IMR-90 (cell line): ENCODE measurements around the gene CDH22. TPM values are rescaled to one million over a fixed set of nuclear protein-coding genes. Genes with fewer than 3 reads are reported as not detected.

Experiments used
- ATAC-seq: fragments of 200-7000 bp; cut with Tn5 transposase; 2 replicates; pipeline ENCODE4 v1.9.1; 2020; ENCODE audit warnings: low read depth, mild to moderate bottlenecking, moderate library complexity
- BruUV-seq: library from RNA; stranded (reverse); fragments of 400-500 nt; replicated peaks from 2 replicates; lab custom pipeline; 2021; lab: Mats Ljungman, UMichigan
- CTCF ChIA-PET: fragments of 300-600 bp; formaldehyde crosslinking; extraction: SDS; loops from one replicate; lab custom pipeline; 2021; ENCODE audit warnings: antibody characterized with exemption; lab: Yijun Ruan, JAX
- POLR2A ChIA-PET: fragments of 300-600 bp; sonication (Branson Sonifier 250); formaldehyde crosslinking; loops from one replicate; lab custom pipeline; 2022; ENCODE audit warnings: antibody characterized with exemption; ENCODE audit not compliant: unreplicated experiment; lab: Charles Lee
- DNase-seq: peaks from one replicate; pipeline ENCODE4 v3.0.0; 2013
- H2AFZ ChIP-seq: replicated peaks from 2 replicates; pipeline ENCODE3; 2013; ENCODE audit warnings: low read length, mild to moderate bottlenecking; ENCODE audit not compliant: poor library complexity
- H2AK5ac ChIP-seq: 2 replicates; pipeline ENCODE4 v1.6.1; 2013; ENCODE audit warnings: low read depth, low read length, inconsistent platforms
- H2AK9ac ChIP-seq: replicated peaks from 2 replicates; pipeline ENCODE3; 2013; ENCODE audit warnings: mild to moderate bottlenecking, low read depth, low read length, moderate library complexity; ENCODE audit not compliant: poor library complexity
- H2BK120ac ChIP-seq: 2 replicates; pipeline ENCODE4 v1.6.1; 2013; ENCODE audit warnings: low read depth, low read length, inconsistent platforms
- H2BK15ac ChIP-seq: 3 replicates; pipeline ENCODE4 v1.6.1; 2013; ENCODE audit warnings: low read depth, low read length, inconsistent platforms
- H2BK20ac ChIP-seq: 2 replicates; pipeline ENCODE4 v1.6.1; 2013; ENCODE audit warnings: low read depth, mild to moderate bottlenecking, inconsistent platforms, low read length, moderate library complexity
- H2BK5ac ChIP-seq: 2 replicates; pipeline ENCODE4 v1.6.1; 2013; ENCODE audit warnings: mild to moderate bottlenecking, low read depth, low read length, inconsistent platforms; ENCODE audit not compliant: poor library complexity, severe bottlenecking
- H3K14ac ChIP-seq: replicated peaks from 2 replicates; pipeline ENCODE4 v1.6.1; 2013; ENCODE audit warnings: low read depth, low read length, inconsistent platforms
- H3K18ac ChIP-seq: 2 replicates; pipeline ENCODE4 v1.6.1; 2013; ENCODE audit warnings: low read depth, low read length, control low read depth
- H3K23ac ChIP-seq: 2 replicates; pipeline ENCODE4 v1.6.1; 2013; ENCODE audit warnings: low read depth, low read length, inconsistent platforms
- H3K27ac ChIP-seq: 2 replicates; pipeline ENCODE4 v1.5.1; 2013; ENCODE audit warnings: mild to moderate bottlenecking, control low read depth, low read length; ENCODE audit not compliant: insufficient read depth
- H3K27me3 ChIP-seq: 2 replicates; pipeline ENCODE4 v1.6.1; 2013; ENCODE audit warnings: low read length; ENCODE audit not compliant: control insufficient read depth, insufficient read depth
- H3K36me3 ChIP-seq: 2 replicates; pipeline ENCODE4 v1.6.1; 2013; ENCODE audit warnings: low read length, mixed read lengths; ENCODE audit not compliant: control insufficient read depth, insufficient read depth
- H3K4ac ChIP-seq: 2 replicates; pipeline ENCODE4 v1.6.1; 2013; ENCODE audit warnings: low read depth, low read length, inconsistent platforms
- H3K4me1 ChIP-seq: 2 replicates; pipeline ENCODE4 v1.6.1; 2013; ENCODE audit warnings: low read length, mixed read lengths; ENCODE audit not compliant: control insufficient read depth, insufficient read depth
- H3K4me2 ChIP-seq: 2 replicates; pipeline ENCODE4 v1.6.1; 2013; ENCODE audit warnings: low read depth, mild to moderate bottlenecking, control low read depth, low read length, moderate library complexity
- H3K4me3 ChIP-seq: 2 replicates; pipeline ENCODE4 v1.5.1; 2013; ENCODE audit warnings: low read depth, mild to moderate bottlenecking, control low read depth, low read length, moderate library complexity; ENCODE audit not compliant: insufficient read depth
- H3K56ac ChIP-seq: 2 replicates; pipeline ENCODE4 v1.6.1; 2013; ENCODE audit warnings: low read length, inconsistent platforms; ENCODE audit not compliant: insufficient read depth; ENCODE audit errors: extremely low read depth
- H3K79me1 ChIP-seq, 2 experiments: 2 replicates each; pipeline ENCODE4 v1.6.1; 2013; ENCODE audit warnings: low read length in 2 of 2, inconsistent platforms in 1 of 2, low read depth in 1 of 2
- H3K9ac ChIP-seq: 2 replicates; pipeline ENCODE4 v1.6.1; 2013; ENCODE audit warnings: low read depth, low read length, control low read depth
- H3K9me1 ChIP-seq: 2 replicates; pipeline ENCODE4 v1.6.1; 2013; ENCODE audit warnings: low read length, inconsistent platforms; ENCODE audit not compliant: insufficient read depth
- H3K9me3 ChIP-seq: 2 replicates; pipeline ENCODE4 v1.6.1; 2013; ENCODE audit warnings: low read length; ENCODE audit not compliant: control insufficient read depth, insufficient read depth
- H4K20me1 ChIP-seq: 2 replicates; pipeline ENCODE4 v1.6.1; 2013; ENCODE audit warnings: low read length, inconsistent platforms; ENCODE audit not compliant: insufficient read depth
- H4K5ac ChIP-seq: 2 replicates; pipeline ENCODE4 v1.6.1; 2013; ENCODE audit warnings: mild to moderate bottlenecking, low read depth, low read length, control low read depth
- H4K8ac ChIP-seq, 2 experiments: 2 replicates each; pipeline ENCODE4 v1.6.1; 2013; ENCODE audit warnings: low read depth in 2 of 2, low read length in 2 of 2, control low read depth in 1 of 2, inconsistent platforms in 1 of 2
- H4K91ac ChIP-seq: 2 replicates; pipeline ENCODE4 v1.6.1; 2013; ENCODE audit warnings: low read depth, low read length, inconsistent platforms; ENCODE audit not compliant: insufficient read depth
- BHLHE40 ChIP-seq: fragments of 150-350 bp; IDR thresholded peaks from 2 replicates; pipeline ENCODE4 v1.6.1; 2016; ENCODE audit warnings: mild to moderate bottlenecking, low read depth, low read length
- CEBPB ChIP-seq: IDR thresholded peaks from 2 replicates; pipeline ENCODE4 v1.6.1; 2012; ENCODE audit warnings: low read depth, low read length, improper control_type of control experiment
- CHD1 ChIP-seq: IDR thresholded peaks from 2 replicates; pipeline ENCODE4 v1.6.1; 2012; ENCODE audit warnings: low read depth, low read length, improper control_type of control experiment
- ELK1 ChIP-seq: fragments of 150-350 bp; IDR thresholded peaks from 2 replicates; pipeline ENCODE4 v1.6.1; 2016; ENCODE audit warnings: low read depth, mild to moderate bottlenecking, low read length, moderate library complexity, borderline replicate concordance
- FOS ChIP-seq: fragments of 150-350 bp; IDR thresholded peaks from 2 replicates; pipeline ENCODE4 v1.6.1; 2016; ENCODE audit warnings: low read depth, low read length
- MAFK ChIP-seq: IDR thresholded peaks from 2 replicates; pipeline ENCODE4 v1.6.1; 2012; ENCODE audit warnings: low read depth, low read length, improper control_type of control experiment
- MAZ ChIP-seq: IDR thresholded peaks from 2 replicates; pipeline ENCODE4 v1.6.1; 2012; ENCODE audit warnings: low read depth, mild to moderate bottlenecking, low read length, improper control_type of control experiment, moderate library complexity, borderline replicate concordance
- MXI1 ChIP-seq: IDR thresholded peaks from 2 replicates; pipeline ENCODE4 v1.6.1; 2012; ENCODE audit warnings: low read depth, mild to moderate bottlenecking, low read length, moderate library complexity, borderline replicate concordance
- NFE2L2 ChIP-seq: fragments of 150-350 bp; IDR thresholded peaks from 2 replicates; pipeline ENCODE4 v1.6.1; 2016; ENCODE audit warnings: low read depth, mild to moderate bottlenecking, low read length
- POLR2A ChIP-seq: IDR thresholded peaks from 2 replicates; pipeline ENCODE4 v1.6.1; 2012; ENCODE audit warnings: mild to moderate bottlenecking, low read depth, low read length
- RCOR1 ChIP-seq: IDR thresholded peaks from 2 replicates; pipeline ENCODE4 v1.6.1; 2012; ENCODE audit warnings: mild to moderate bottlenecking, low read length, improper control_type of control experiment; ENCODE audit not compliant: insufficient replicate concordance
- RFX5 ChIP-seq: IDR thresholded peaks from 2 replicates; pipeline ENCODE4 v1.8.0; 2012; ENCODE audit warnings: low read depth, mild to moderate bottlenecking, low read length, moderate library complexity
- SMC3 ChIP-seq: fragments of 150-350 bp; IDR thresholded peaks from 2 replicates; pipeline ENCODE4 v1.6.1; 2016; ENCODE audit warnings: low read depth, mild to moderate bottlenecking, antibody characterized with exemption, low read length, moderate library complexity
- USF2 ChIP-seq: fragments of 150-350 bp; IDR thresholded peaks from 2 replicates; pipeline ENCODE4 v1.6.1; 2017; ENCODE audit warnings: mild to moderate bottlenecking, antibody characterized with exemption, low read length, low read depth
- WGBS, 2 experiments: methylation state at CpG; one replicate each; pipeline versions ENCODE4 v1.1.5 to v1.1.7; 2013; ENCODE audit warnings: missing lambda C conversion rate in 2 of 2; ENCODE audit not compliant: insufficient read length in 1 of 2; ENCODE audit errors: extremely low coverage in 2 of 2; 5-methylcytosine and 5-hydroxymethylcytosine counted together
- dilution Hi-C: fragments of 300-500 bp; cut with HindIII; formaldehyde crosslinking; loops from one replicate; pipeline ENCODE4 v1.14.3; 2018; ENCODE audit warnings: low sequenced_read_pairs; ENCODE audit not compliant: unreplicated experiment
- in situ Hi-C: fragments of 300-500 bp; cut with MboI; formaldehyde crosslinking; loops from 3 replicates; pipeline ENCODE4 v1.14.3; 2019; ENCODE audit warnings: low sequenced_read_pairs, inconsistent platforms, mixed read lengths
- intact Hi-C: fragments of 100-400 bp; cut with micrococcal nuclease; formaldehyde crosslinking; loops from 2 replicates; pipeline ENCODE4 v1.10.0; 2022
- polyA plus RNA-seq, 3 experiments: library from polyadenylated mRNA; depleted of rRNA; stranded (reverse); fragments of >200 nt; gene quantifications; 2 replicates each; pipeline ENCODE4 v1.2.3, GENCODE V29; 2012; ENCODE audit warnings: low replicate concordance in 1 of 3
- total RNA-seq: library from RNA; depleted of rRNA; stranded (reverse); fragments of >200 nt; gene quantifications from 2 replicates; pipeline ENCODE4 v1.2.3, GENCODE V29; 2012
- TF ChIP-seq, protein P1 (sequence below): conservative IDR thresholded peaks from 2 replicates; pipeline ENCODE4 v1.5.1; 2012; ENCODE audit warnings: mild to moderate bottlenecking, low read depth, low read length, improper control_type of control experiment

CDH22 gene
- total and polyA plus RNA-seq, 2 of the 4 experiments (the other 2 are of a cell fraction), result not detected

DNA sequence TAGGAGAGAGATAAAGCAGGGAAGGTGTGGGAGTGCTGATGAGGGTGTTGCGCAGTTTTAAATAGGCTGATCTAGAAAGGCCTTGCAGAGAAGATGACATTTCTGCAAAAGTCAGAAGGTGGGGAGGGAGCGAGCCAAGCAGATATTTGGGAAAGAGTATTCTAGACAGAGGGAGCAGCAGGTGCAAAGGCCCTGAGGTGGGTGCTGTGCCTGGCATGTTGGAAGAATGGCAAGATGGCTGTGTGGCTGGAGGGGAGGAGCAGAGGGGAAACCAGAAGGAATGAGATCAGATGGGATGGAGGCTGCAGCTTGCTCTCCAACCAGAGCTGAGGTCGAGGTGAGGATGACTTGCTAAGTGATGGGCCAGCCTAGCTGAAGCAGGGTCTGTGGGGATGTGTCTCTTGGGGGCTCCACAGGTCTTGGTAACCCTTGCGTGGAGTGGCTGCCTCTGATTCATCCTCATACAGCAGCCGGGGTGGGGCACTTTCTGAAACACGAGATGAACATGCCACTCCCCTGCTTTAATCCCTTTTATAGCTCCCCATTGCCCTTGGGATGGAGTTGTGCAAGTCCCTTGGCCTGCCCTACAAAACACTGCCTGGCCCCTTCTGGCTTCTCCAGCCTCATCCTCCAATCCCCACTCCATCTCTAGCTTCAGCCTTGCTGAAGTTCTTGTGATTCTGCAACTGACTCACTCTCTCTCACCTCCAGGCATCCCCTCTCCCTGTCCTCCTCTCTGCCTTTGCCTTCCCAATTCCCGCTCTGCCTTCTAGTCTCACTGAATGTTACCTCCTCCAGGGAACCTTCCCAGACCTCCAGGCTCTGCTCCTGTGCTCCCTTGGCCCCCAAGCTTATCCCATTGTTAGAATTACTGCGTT, 94.1 kb downstream of the CDH22 start:
- Histone ChIP-seq H3K9me1 (no peaks in the 10 kb centered on the region), H2AFZ (no peak overlapping the region), H3K9me3 (no peaks in the 10 kb centered on the region), H3K27ac (no peak overlapping the region), H2BK20ac (no peak overlapping the region), H2BK120ac (no peak overlapping the region), H2BK5ac (no peak overlapping the region), H3K4me2 (no peak overlapping the region), H3K4me3 (no peak overlapping the region), H3K9ac (no peak overlapping the region), H3K23ac (no peak overlapping the region), H3K79me1 (no peaks in the 10 kb centered on the region), H3K4me1 (no peaks in the 10 kb centered on the region), H2AK9ac (no peak overlapping the region), H3K18ac (no peak overlapping the region), H3K27me3 (peaks cover 34% of the 10 kb centered on the region), H4K91ac (no peak overlapping the region), H2BK15ac (no peak overlapping the region), H3K56ac (no peak overlapping the region), H3K14ac (no peak overlapping the region), H3K4ac (no peak overlapping the region), H2AK5ac (no peak overlapping the region), H4K5ac (no peak overlapping the region), H4K20me1 (no peaks in the 10 kb centered on the region), H4K8ac (no peak overlapping the region), H3K36me3 (no peaks in the 10 kb centered on the region)
- in situ Hi-C loops (no loop called here), intact Hi-C loops (no loop called here), dilution Hi-C loops (no loop called here)
- 46% methylated on average over 3 of the region's 8 CpGs; no CpG with 5 or more reads in 1 of the 2 experiments for WGBS, 2 experiments
- DNase-seq (no peak), ATAC-seq (no peak)
- ChIA-PET CTCF (no interaction called here), POLR2A (no interaction called here)
- no TSS peak for BruUV-seq
- TF ChIP-seq RFX5 (no peak), USF2 (no peak), FOS (no peak), RCOR1 (no peak), BHLHE40 (no peak), CHD1 (no peak), ELK1 (no peak), MXI1 (no peak), MAFK (no peak), MAZ (no peak), CEBPB (no peak), SMC3 (no peak), POLR2A (no peak), NFE2L2 (no peak)
- TF ChIP-seq, protein P1, sequence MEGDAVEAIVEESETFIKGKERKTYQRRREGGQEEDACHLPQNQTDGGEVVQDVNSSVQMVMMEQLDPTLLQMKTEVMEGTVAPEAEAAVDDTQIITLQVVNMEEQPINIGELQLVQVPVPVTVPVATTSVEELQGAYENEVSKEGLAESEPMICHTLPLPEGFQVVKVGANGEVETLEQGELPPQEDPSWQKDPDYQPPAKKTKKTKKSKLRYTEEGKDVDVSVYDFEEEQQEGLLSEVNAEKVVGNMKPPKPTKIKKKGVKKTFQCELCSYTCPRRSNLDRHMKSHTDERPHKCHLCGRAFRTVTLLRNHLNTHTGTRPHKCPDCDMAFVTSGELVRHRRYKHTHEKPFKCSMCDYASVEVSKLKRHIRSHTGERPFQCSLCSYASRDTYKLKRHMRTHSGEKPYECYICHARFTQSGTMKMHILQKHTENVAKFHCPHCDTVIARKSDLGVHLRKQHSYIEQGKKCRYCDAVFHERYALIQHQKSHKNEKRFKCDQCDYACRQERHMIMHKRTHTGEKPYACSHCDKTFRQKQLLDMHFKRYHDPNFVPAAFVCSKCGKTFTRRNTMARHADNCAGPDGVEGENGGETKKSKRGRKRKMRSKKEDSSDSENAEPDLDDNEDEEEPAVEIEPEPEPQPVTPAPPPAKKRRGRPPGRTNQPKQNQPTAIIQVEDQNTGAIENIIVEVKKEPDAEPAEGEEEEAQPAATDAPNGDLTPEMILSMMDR, result no peak
